ENCODE results near the gene KHDC1.
"Not testable (repeated sequence)": the region's sequence is repeated elsewhere in the genome, so short reads cannot be mapped to it uniquely, and the experiment has no call there.

KHDC1 gene

GRCh38 chr6:73262671-73263569 is at the start of gene KHDC1:
KHDC1 (minus strand) TSS chr6:73263196; CDS start chr6:73242517, 20,679 bp downstream.
- peak; percentile 51 for DNase-seq

- not testable (repeated sequence) for DNase-seq
Measured at GRCh38 chr6:73310503-73310845, 47.5 kb upstream of the KHDC1 start.

GRCh38 chr6:73309785-73310502 is 46.9 kb upstream of the KHDC1 start:
- DNase-seq, result peak; percentile 15

GRCh38 chr6:73309535-73309784 is 46.5 kb upstream of the KHDC1 start:
- DNase-seq, result no peak

- no peak for DNase-seq
Measured at GRCh38 chr6:73308712-73309534, 45.9 kb upstream of the KHDC1 start.

GRCh38 chr6:73303773-73304172 is 40.8 kb upstream of the KHDC1 start:
- DNase-seq, result not testable (repeated sequence)

GRCh38 chr6:73302339-73302738 is 39.3 kb upstream of the KHDC1 start:
- no peak for DNase-seq

- no peak for DNase-seq
Measured at GRCh38 chr6:73299151-73299971, 36.4 kb upstream of the KHDC1 start.

GRCh38 chr6:73293331-73293730 is 30.3 kb upstream of the KHDC1 start:
- no peak for DNase-seq

- DNase-seq, result no peak
Measured at GRCh38 chr6:73290435-73290834, 27.4 kb upstream of the KHDC1 start.

- DNase-seq, result no peak
Measured at GRCh38 chr6:73286752-73287151, 23.8 kb upstream of the KHDC1 start.

- DNase-seq, result peak; percentile 22
Measured at GRCh38 chr6:73285674-73286283, 22.8 kb upstream of the KHDC1 start.

- DNase-seq, result no peak
Measured at GRCh38 chr6:73282871-73283270, 19.9 kb upstream of the KHDC1 start.

GRCh38 chr6:73281684-73282083 is 18.7 kb upstream of the KHDC1 start:
- DNase-seq, result not testable (repeated sequence)

- DNase-seq, result not testable (repeated sequence)
Measured at GRCh38 chr6:73269296-73269695, 6.3 kb upstream of the KHDC1 start.

- not testable (repeated sequence) for DNase-seq
Measured at GRCh38 chr6:73268896-73269295, 5.9 kb upstream of the KHDC1 start.

- DNase-seq, result no peak
Measured at GRCh38 chr6:73264446-73264845, 1.4 kb upstream of the KHDC1 start.

- no peak for DNase-seq
Measured at GRCh38 chr6:73263570-73263909, 544 bp upstream of the KHDC1 start.

- no peak for DNase-seq
Measured at GRCh38 chr6:73258721-73259120, 4.3 kb downstream of the KHDC1 start.

- not testable (repeated sequence) for DNase-seq
Measured at GRCh38 chr6:73254323-73254722, 8.7 kb downstream of the KHDC1 start.

- no peak for DNase-seq
Measured at GRCh38 chr6:73252703-73253102, 10.3 kb downstream of the KHDC1 start.

- DNase-seq, result no peak
Measured at GRCh38 chr6:73250016-73250415, 13.0 kb downstream of the KHDC1 start.
